KOPT-K1 (cell line): ENCODE data around the gene GZF1.

Experiments used
- H3K27ac ChIP-seq: fragments of 200-600 bp; sonication (generic); 2 replicates; pipeline ENCODE4 v1.5.1; 2016; ENCODE audit warnings: antibody characterized with exemption, mild to moderate bottlenecking, low read depth, low read length; ENCODE audit not compliant: poor library complexity, severe bottlenecking
- H3K36me3 ChIP-seq: fragments of 200-600 bp; sonication (generic); 2 replicates; pipeline ENCODE4 v1.5.1; 2017; ENCODE audit warnings: antibody characterized with exemption, mild to moderate bottlenecking, low read length, moderate library complexity; ENCODE audit not compliant: insufficient read depth
- H3K9me3 ChIP-seq: fragments of 200-600 bp; sonication (generic); 2 replicates; pipeline ENCODE4 v1.5.1; 2017; ENCODE audit warnings: antibody characterized with exemption, low read length, mild to moderate bottlenecking; ENCODE audit not compliant: insufficient read depth, poor library complexity, severe bottlenecking

The GZF1 gene

GRCh38 chr20:23371496-23371895, 9.5 kb downstream of the GZF1 start:
- Histone ChIP-seq H3K36me3 (peaks cover 97% of the 10 kb centered on the region), H3K27ac (no peak overlapping the region), H3K9me3 (no peaks in the 10 kb centered on the region)

DNA sequence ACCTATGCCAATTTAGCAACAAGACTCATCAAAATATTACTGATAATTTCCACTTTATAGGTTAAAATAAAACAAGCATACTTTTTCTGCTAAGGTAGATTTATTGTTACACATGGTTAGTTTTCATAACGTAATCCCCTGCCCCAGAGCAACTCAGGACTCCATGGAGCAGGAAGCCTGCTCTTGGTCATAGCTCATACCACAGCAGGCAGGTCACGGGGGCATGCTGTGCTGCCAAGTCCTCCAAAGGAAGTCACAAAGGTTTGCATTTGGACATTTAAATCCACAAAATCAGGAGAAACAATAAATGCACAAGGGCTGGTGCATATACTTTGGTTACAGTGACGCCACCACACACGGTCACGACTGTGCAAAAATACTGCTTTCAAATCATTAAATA, 12.5 kb downstream of the GZF1 start:
- Histone ChIP-seq H3K36me3 (peaks cover 88% of the 10 kb centered on the region), H3K27ac (no peak overlapping the region), H3K9me3 (no peaks in the 10 kb centered on the region)

DNA sequence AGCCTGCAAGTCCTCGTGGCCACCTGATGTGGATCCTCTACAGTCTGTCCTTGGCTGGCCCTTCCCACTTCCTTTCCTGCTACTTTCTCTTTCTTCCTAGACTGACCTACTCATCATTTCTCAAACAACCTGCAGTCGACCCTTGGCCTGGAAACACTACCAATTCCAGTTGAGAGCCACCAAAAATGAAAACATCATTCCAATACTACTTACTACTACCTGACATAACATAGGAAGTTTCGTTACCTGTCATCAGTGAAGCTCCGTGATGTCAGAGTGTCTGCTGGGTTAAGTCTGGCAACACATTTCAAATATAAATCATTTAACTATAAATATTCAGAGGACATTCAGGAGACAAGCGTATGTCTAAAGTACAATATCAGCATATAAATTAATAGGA, 13.8 kb downstream of the GZF1 start:
- H3K9me3 ChIP-seq: no peaks in the 10 kb centered on the region
- no peak overlapping the region for H3K27ac ChIP-seq
- peaks cover 88% of the 10 kb centered on the region for H3K36me3 ChIP-seq

DNA sequence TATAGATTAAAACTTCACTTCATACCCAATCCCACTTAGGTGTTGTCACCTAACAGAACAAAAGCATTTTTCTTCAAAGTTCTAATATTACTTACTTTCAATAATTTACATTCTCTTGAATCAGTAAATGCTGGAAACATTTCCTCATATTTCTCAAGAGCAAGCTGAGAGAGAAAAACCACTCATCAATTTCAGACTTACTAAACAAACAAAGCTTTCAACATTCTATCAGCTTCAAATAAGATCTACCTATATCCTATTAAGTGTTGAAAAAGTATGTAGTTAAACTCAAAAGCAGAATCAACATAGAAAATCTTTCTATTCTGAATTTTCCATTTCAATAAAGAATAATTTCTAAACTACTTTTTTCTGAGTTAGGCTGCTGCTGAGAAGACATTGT, 17.8 kb downstream of the GZF1 start:
- no peaks in the 10 kb centered on the region for H3K9me3 ChIP-seq
- peaks cover 70% of the 10 kb centered on the region for H3K36me3 ChIP-seq
- no peak overlapping the region for H3K27ac ChIP-seq

DNA sequence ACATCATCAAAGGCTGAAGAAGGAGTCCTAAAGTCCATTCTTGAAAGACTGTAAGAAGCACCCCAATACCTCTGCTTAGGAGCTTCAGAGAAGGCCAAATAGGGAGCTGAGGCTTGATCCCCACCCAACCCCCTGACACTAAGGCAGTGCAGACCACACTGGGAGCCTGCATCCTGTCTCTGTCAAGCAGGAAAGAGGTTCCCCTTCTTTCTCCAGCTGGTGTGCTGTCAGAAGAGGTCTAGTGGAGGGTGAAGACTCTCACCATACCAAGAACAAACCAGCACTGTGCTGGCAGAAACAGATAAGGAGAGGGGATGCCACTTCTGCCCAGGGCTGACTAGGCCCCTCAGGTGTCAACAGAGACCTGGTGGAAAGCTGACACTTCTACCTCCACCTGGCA, 19.9 kb downstream of the GZF1 start:
- no peak overlapping the region for H3K27ac ChIP-seq
- no peaks in the 10 kb centered on the region for H3K9me3 ChIP-seq
- peaks cover 53% of the 10 kb centered on the region for H3K36me3 ChIP-seq

DNA sequence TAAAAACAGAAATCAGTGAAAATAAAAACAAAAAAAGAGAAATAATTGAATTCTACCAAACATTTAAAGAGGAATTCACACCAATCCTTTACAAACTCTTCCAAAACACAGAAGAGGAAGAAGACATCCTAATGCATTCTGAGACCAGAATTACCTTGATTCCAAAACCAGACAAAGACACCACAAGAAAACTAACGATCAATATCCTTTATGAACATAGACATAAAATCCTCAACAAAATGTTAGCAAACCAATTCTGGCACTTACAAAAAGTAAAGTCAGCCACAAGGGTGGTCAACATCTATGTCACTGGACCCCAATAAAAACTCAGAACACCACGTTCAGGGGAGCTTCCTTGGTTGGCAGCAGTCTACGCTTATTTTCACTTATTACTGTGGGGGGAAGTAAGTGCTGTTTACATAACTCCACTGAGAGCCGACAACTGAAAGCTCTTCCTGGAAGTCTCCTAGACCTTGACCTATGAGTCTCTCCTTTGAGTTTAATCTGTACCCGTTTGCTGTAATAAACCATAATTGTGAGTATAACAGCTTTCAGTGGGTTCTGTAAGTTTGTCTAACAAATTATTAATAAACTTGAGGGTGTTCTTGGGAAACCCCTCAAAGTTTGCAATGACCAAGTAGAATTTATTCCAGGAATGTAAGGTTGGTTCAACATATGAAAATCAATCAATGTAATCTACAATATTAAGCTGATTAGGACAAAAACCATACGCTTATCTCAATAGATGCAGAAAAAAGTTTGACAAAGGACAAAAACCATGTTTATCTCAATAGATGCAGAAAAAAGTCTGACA, 24.5 kb downstream of the GZF1 start:
- H3K27ac ChIP-seq: no peak overlapping the region
- peaks cover 55% of the 10 kb centered on the region for H3K36me3 ChIP-seq
- no peaks in the 10 kb centered on the region for H3K9me3 ChIP-seq

DNA sequence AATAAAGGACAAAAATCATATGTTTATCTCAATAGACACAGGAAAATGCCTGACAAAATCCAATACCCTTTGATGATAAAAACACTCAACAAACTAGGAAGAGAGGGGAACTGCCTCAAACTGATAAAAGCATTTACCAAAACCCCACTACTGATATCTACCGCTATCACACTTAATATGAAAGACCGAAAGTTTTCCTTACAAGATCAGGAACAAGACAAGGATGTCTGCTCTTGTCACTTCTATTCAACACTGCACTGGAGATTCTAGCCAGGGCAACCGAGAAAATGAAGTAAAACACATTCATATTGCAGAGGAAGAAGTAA, 25.1 kb downstream of the GZF1 start:
- Histone ChIP-seq H3K9me3 (no peaks in the 10 kb centered on the region), H3K36me3 (peaks cover 55% of the 10 kb centered on the region), H3K27ac (no peak overlapping the region)

DNA sequence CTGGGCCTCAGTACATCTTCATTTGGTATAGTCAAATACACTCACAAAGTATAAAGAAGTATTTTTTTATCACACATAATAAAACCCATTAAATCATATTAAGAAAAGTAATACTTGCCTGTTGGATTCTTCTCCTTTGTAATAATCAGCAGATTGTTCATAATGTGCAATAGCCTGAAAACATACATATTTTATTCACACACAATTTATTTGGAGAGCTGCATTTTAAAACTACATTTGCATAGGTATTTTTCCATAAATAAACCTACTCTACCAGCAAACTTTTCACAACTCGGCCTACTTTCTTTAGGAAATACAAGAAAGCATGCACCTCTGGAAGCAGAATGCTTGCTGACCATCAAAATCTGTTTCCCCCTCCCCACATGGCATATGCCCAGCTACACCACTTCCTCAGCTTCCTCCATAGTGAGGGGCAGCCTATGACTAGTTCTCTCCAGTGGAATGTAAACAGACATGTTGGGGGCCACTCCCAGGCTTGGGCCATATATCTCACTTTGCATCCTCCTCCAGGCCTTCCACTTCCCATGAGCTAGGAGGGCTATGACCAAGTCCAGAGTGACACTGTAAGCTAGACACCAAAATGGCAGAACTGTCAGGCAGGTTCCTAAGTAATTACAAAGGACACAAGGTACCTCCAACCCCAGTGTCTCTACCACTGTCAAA, 28.3 kb downstream of the GZF1 start:
- Histone ChIP-seq H3K9me3 (no peaks in the 10 kb centered on the region), H3K36me3 (peaks cover 64% of the 10 kb centered on the region), H3K27ac (no peak overlapping the region)

DNA sequence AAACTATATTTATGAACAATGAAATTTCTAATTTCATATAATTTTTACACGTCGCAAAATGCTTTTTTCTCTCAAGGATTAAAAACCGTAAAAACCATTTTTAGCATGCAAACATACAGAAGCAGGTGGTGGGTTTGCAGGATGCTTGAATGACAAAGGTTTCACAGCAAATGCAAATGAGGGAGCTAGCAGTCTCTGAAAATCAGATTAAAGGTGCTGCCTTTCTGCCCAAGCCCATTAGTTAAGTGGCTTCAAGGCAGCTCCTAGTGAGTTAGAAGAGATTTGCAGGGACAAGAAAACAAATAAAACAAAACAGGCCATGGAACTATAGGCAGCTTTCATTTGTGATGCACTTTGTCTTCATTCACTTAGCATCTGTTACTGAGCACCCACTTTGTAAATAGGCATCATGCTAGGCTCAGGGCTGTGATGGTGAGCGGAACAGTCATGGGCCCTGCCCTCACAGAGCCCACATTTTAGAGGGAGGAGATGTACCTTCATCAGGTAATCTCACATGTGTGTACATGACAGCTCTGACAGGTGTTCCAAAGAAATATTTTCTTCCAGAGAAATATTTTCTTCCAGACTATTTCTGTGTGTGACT, 29.8 kb downstream of the GZF1 start:
- Histone ChIP-seq H3K36me3 (peaks cover 63% of the 10 kb centered on the region), H3K9me3 (no peaks in the 10 kb centered on the region), H3K27ac (no peak overlapping the region)

- Histone ChIP-seq H3K9me3 (no peaks in the 10 kb centered on the region), H3K36me3 (peaks cover 44% of the 10 kb centered on the region), H3K27ac (no peak overlapping the region)
Measured at GRCh38 chr20:23393996-23394775, 32.2 kb downstream of the GZF1 start.

DNA sequence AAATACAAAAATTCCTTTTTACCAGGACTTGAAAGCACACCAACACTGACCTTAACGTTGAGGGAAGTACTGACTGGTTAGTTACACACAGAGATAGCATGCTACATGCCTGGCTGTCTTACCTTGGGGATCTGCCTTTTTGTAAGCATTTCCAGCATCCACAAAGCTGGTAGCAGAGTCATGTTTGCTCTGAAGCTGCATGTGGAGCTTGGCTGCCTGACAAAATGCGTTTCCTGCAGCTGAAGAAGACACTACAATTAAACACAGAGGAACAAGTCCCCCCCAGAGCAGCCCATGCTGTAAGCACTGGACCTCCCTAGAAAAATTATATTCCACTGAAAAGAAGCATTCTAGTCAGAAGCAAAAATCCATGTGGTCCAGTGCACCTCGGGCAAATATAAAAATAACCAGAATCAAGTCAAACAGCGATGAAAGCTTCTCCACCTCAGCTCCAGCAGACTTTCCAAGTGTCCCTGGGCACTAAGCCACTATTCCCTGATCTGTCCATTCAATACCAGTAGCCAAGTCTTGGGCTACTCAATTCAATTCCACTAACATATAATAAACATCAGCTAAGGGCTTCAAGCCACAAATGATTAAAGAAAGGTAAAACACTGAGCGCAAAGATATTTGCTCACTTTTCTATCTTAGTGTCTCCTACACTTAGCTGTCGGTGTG, 35.1 kb downstream of the GZF1 start:
- Histone ChIP-seq H3K9me3 (no peaks in the 10 kb centered on the region), H3K27ac (no peak overlapping the region)

GRCh38 chr20:23397961-23398360, 36.0 kb downstream of the GZF1 start:
- H3K27ac ChIP-seq: no peak overlapping the region
- H3K9me3 ChIP-seq: no peaks in the 10 kb centered on the region
- H3K36me3 ChIP-seq: peaks cover 30% of the 10 kb centered on the region

More for the DNA sequence above, 35.1 kb downstream of the GZF1 start:
- H3K36me3 ChIP-seq: peaks cover 35% of the 10 kb centered on the region

DNA sequence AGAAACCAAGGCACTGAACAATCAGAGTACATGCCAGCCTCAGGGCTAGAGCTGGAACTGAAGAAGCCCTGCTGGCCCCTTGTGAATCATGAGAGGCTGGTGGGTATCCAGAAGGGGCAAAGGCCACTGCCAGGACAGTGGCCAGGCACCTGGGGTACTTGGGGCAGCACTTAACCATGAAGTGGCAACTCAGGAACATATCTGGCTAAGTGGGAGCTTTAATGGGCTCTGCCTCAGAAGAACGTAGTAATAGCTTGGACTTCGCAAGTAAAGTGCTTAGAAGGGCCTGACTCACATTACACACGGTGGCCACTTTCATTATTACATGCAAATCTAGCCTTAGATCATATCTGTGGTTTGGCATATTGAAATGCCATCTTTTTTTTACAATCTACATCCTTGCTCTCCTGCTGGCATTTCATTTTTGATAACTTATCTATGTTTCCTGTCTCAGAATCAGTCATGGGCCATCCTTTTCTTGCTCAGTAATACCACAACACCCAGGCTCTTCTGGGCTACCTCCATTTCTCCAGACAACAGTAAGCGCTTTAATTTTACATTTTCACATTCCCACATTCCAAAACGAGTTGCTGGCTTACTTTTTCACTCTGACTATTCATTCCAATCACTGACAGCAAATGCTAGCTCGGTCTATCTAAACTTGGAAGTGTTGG, 37.7 kb downstream of the GZF1 start:
- Histone ChIP-seq H3K27ac (no peak overlapping the region), H3K9me3 (no peaks in the 10 kb centered on the region), H3K36me3 (peaks cover 13% of the 10 kb centered on the region)

DNA sequence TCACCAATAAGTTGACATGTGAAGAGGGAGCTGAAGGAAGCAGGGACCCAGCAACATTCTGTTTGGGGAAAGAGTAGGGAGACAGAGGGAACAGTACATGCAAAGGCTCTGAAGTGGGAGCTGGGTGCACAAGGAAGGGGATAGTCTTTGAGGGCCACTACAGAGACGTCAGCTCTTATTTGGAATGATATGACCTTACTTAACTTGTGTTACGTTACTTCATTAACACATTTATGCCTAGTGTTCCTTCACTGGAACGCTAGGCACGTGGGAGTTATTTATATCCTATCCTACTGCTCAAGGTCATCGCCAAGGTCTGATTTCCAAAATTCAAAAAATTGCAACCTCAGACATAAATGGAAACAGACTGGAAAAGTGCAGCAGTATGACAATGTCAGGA, 39.1 kb downstream of the GZF1 start:
- Histone ChIP-seq H3K27ac (no peak overlapping the region), H3K9me3 (no peaks in the 10 kb centered on the region), H3K36me3 (peaks cover 8% of the 10 kb centered on the region)
